ENCODE data around the gene OAT. TPM values are rescaled to one million over a fixed set of nuclear protein-coding genes. Genes with fewer than 3 reads are reported as not detected.

OAT gene
- total and polyA plus RNA-seq, 9 donors, result 56.3 to 128 (median 74.6) TPM

- H3K27me3 ChIP-seq (ENCODE audit: control insufficient read depth, insufficient read depth, low read length), result no peaks in the 10 kb centered on the region
- WGBS (ENCODE audit: insufficient coverage), result 49% methylated on average over 8 of the region's 9 CpGs
These were observed 61.2 kb downstream of the OAT start for GRCh38 chr10:124357561-124357885.

GRCh38 chr10:124356701-124357560 lies 61.8 kb downstream of the OAT start:
- Histone ChIP-seq H3K27me3 (ENCODE audit: control insufficient read depth, insufficient read depth, low read length) (no peaks in the 10 kb centered on the region), H3K4me3 (ENCODE audit: low read length) (no peak overlapping the region), H3K36me3 (ENCODE audit: control insufficient read depth, insufficient read depth, low read length) (no peaks in the 10 kb centered on the region), H3K9me3 (replicated peaks; ENCODE audit: control insufficient read depth, low read depth, low read length) (peaks cover 3% of the 10 kb centered on the region), H3K27ac (ENCODE audit: low read length) (no peak overlapping the region), H3K4me1 (ENCODE audit: control insufficient read depth, insufficient read depth, low read length) (peaks cover 14% of the 10 kb centered on the region)
- no peak for DNase-seq
- WGBS (ENCODE audit: insufficient coverage), result 68% methylated on average over 6 of the region's 13 CpGs

More at GRCh38 chr10:124357561-124357885, 61.2 kb downstream of the OAT start:
- H3K9me3 ChIP-seq (replicated peaks; ENCODE audit: control insufficient read depth, low read depth, low read length), result peaks cover 3% of the 10 kb centered on the region
- DNase-seq, result no peak
- H3K4me1 ChIP-seq (ENCODE audit: control insufficient read depth, insufficient read depth, low read length), result peaks cover 14% of the 10 kb centered on the region
- H3K4me3 ChIP-seq (ENCODE audit: low read length), result no peak overlapping the region
- H3K27ac ChIP-seq (ENCODE audit: low read length), result no peak overlapping the region
- no peaks in the 10 kb centered on the region for H3K36me3 ChIP-seq (ENCODE audit: control insufficient read depth, insufficient read depth, low read length)

DNA sequence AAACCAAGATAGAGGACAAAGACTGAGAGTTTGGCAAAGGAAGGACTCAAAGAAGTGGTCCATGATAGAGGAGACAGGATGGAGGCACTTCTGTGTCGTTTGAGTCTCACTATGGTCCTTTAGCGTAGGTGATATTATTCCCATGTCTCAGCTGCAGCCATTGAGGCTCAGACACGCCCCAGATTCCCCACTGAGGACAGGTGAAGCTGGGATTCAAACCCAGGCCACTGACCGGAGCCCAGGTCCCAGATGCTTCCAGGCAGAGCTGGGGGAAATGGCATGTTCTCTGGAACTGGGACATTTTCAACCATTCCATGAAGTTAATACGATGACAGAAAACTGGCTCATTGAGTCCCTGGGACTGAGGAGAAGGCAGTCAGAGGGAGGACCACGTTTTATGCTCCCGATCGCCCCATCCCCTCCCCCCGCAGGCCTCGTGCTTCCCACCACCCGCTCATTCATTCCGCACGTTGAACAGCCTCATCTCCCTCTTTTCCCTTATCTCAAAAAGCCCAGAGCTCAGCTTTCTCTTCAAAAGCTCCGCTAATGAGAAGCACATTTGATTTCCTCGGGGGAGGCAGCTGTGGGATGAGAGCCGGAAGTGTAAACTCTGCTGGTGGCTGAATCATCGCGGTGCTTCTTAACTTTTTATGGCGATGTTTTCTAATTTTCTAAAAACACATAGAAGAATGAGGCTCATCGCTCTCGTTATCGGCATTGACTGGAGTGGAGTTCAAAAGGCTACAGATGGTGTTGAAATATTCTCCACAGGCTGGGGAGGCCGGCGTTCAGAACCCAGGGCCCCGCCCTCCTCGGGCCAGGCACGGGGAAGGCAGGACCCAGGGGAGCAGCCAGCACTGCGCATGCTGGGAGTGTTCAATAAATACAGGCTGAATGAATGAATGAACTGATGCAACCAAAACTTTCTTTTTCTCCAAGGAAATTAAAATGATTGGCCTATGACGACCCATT lies 64.0 kb downstream of the OAT start:
- H3K36me3 ChIP-seq (ENCODE audit: control insufficient read depth, insufficient read depth, low read length), result no peaks in the 10 kb centered on the region
- peak overlapping the region; percentile 27 for H3K4me3 ChIP-seq (ENCODE audit: low read length)
- H3K9me3 ChIP-seq (replicated peaks; ENCODE audit: control insufficient read depth, low read depth, low read length), result peaks cover 3% of the 10 kb centered on the region
- H3K4me1 ChIP-seq (ENCODE audit: control insufficient read depth, insufficient read depth, low read length), result peaks cover 14% of the 10 kb centered on the region
- no peak overlapping the region for H3K27ac ChIP-seq (ENCODE audit: low read length)
- DNase-seq, result peak; percentile 61
- 35% methylated on average over 11 of the region's 29 CpGs for WGBS (ENCODE audit: insufficient coverage)
- no peaks in the 10 kb centered on the region for H3K27me3 ChIP-seq (ENCODE audit: control insufficient read depth, insufficient read depth, low read length)

- no peak for DNase-seq
- WGBS (ENCODE audit: insufficient coverage), result 72% methylated on average over 9 of the region's 11 CpGs
- H3K36me3 ChIP-seq (ENCODE audit: control insufficient read depth, insufficient read depth, low read length), result no peaks in the 10 kb centered on the region
- H3K27ac ChIP-seq (ENCODE audit: low read length), result no peak overlapping the region
- no peaks in the 10 kb centered on the region for H3K27me3 ChIP-seq (ENCODE audit: control insufficient read depth, insufficient read depth, low read length)
- H3K9me3 ChIP-seq (replicated peaks; ENCODE audit: control insufficient read depth, low read depth, low read length), result no peaks in the 10 kb centered on the region
- H3K4me3 ChIP-seq (ENCODE audit: low read length), result no peak overlapping the region
- peaks cover 14% of the 10 kb centered on the region for H3K4me1 ChIP-seq (ENCODE audit: control insufficient read depth, insufficient read depth, low read length)
These were observed 64.8 kb downstream of the OAT start for GRCh38 chr10:124353896-124354295.

DNA sequence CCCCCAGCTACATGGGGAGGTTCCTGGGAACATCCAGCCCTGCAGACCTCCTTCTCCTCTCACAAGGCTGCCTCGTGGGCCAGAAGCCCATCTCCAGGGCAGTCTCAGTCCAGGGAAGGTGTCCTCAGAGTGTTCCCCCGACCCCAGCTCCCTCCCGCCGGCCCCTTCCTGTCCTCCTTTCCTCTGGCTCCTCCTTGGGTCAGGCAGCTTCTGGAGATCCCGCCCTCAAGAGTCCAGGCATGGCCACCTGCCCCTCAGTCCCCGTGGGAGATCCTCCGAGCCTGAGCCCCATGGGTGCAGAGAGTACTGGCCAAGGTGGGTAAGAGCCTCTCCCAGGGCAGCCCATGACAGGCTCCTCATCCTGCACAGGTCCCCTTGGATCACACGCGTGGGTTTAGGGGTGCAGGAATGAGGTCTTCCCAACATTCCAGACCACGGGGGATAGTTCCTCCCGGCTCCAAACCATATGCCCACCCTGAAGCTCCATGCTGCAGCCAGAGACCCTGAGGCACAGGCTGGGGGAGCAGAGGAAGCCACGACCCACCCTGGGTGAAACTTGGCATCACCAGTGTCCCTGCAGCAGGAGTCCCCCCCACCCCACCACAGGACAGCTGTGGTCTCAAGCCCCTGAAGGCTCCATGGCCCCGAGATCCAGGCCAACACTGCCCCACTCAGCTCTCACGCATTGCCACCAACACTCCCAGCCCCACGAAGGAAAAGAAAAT lies 65.5 kb downstream of the OAT start:
- Histone ChIP-seq H3K4me1 (ENCODE audit: control insufficient read depth, insufficient read depth, low read length) (peaks cover 14% of the 10 kb centered on the region), H3K36me3 (ENCODE audit: control insufficient read depth, insufficient read depth, low read length) (no peaks in the 10 kb centered on the region), H3K27me3 (ENCODE audit: control insufficient read depth, insufficient read depth, low read length) (no peaks in the 10 kb centered on the region), H3K4me3 (ENCODE audit: low read length) (no peak overlapping the region), H3K27ac (ENCODE audit: low read length) (no peak overlapping the region), H3K9me3 (replicated peaks; ENCODE audit: control insufficient read depth, low read depth, low read length) (no peaks in the 10 kb centered on the region)
- no peak for DNase-seq
- 64% methylated on average over 13 of the region's 15 CpGs for WGBS (ENCODE audit: insufficient coverage)

- H3K4me1 ChIP-seq (ENCODE audit: control insufficient read depth, insufficient read depth, low read length), result peaks cover 14% of the 10 kb centered on the region
- no peak overlapping the region for H3K4me3 ChIP-seq (ENCODE audit: low read length)
- no peak overlapping the region for H3K27ac ChIP-seq (ENCODE audit: low read length)
- H3K27me3 ChIP-seq (ENCODE audit: control insufficient read depth, insufficient read depth, low read length), result no peaks in the 10 kb centered on the region
- WGBS (ENCODE audit: insufficient coverage), result 83% methylated on average over 7 of the region's 10 CpGs
- DNase-seq, result no peak
- H3K36me3 ChIP-seq (ENCODE audit: control insufficient read depth, insufficient read depth, low read length), result no peaks in the 10 kb centered on the region
- H3K9me3 ChIP-seq (replicated peaks; ENCODE audit: control insufficient read depth, low read depth, low read length), result no peaks in the 10 kb centered on the region
These were observed 67.1 kb downstream of the OAT start for GRCh38 chr10:124351481-124352220.

- no peak overlapping the region for H3K27ac ChIP-seq (ENCODE audit: low read length)
- WGBS (ENCODE audit: insufficient coverage), result 88% methylated on average over 4 of the region's 8 CpGs
- peaks cover 14% of the 10 kb centered on the region for H3K4me1 ChIP-seq (ENCODE audit: control insufficient read depth, insufficient read depth, low read length)
- H3K27me3 ChIP-seq (ENCODE audit: control insufficient read depth, insufficient read depth, low read length), result no peaks in the 10 kb centered on the region
- H3K36me3 ChIP-seq (ENCODE audit: control insufficient read depth, insufficient read depth, low read length), result no peaks in the 10 kb centered on the region
- no peak for DNase-seq
- H3K4me3 ChIP-seq (ENCODE audit: low read length), result no peak overlapping the region
- no peaks in the 10 kb centered on the region for H3K9me3 ChIP-seq (replicated peaks; ENCODE audit: control insufficient read depth, low read depth, low read length)
These were observed 67.9 kb downstream of the OAT start for GRCh38 chr10:124350806-124351205.

DNA sequence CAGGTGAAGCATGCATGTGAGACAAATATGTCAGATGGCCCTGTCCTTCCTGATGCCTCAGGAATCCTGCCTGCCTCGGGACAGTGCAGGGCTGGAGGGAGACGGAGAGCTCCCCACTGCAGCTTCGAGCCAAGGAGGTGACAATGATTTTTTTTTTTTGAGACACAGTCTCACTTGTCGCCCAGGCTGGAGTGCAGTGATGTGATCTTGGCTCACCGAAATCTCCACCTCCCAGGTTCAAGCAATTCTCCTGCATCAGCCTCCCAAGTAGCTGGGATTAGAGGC lies 68.8 kb downstream of the OAT start:
- DNase-seq, result no peak
- no peaks in the 10 kb centered on the region for H3K36me3 ChIP-seq (ENCODE audit: control insufficient read depth, insufficient read depth, low read length)
- no peaks in the 10 kb centered on the region for H3K9me3 ChIP-seq (replicated peaks; ENCODE audit: control insufficient read depth, low read depth, low read length)
- no peaks in the 10 kb centered on the region for H3K27me3 ChIP-seq (ENCODE audit: control insufficient read depth, insufficient read depth, low read length)
- H3K4me3 ChIP-seq (ENCODE audit: low read length), result no peak overlapping the region
- peaks cover 12% of the 10 kb centered on the region for H3K4me1 ChIP-seq (ENCODE audit: control insufficient read depth, insufficient read depth, low read length)
- H3K27ac ChIP-seq (ENCODE audit: low read length), result no peak overlapping the region
- WGBS (ENCODE audit: insufficient coverage), result 43% methylated on average over 1 of the region's 5 CpGs

- peaks cover 8% of the 10 kb centered on the region for H3K4me1 ChIP-seq (ENCODE audit: control insufficient read depth, insufficient read depth, low read length)
- DNase-seq, result no peak
- H3K36me3 ChIP-seq (ENCODE audit: control insufficient read depth, insufficient read depth, low read length), result no peaks in the 10 kb centered on the region
- WGBS (ENCODE audit: insufficient coverage), result 77% methylated on average over 12 of the region's 16 CpGs
- H3K9me3 ChIP-seq (replicated peaks; ENCODE audit: control insufficient read depth, low read depth, low read length), result no peaks in the 10 kb centered on the region
- H3K4me3 ChIP-seq (ENCODE audit: low read length), result no peak overlapping the region
- H3K27ac ChIP-seq (ENCODE audit: low read length), result no peak overlapping the region
- no peaks in the 10 kb centered on the region for H3K27me3 ChIP-seq (ENCODE audit: control insufficient read depth, insufficient read depth, low read length)
These were observed 69.3 kb downstream of the OAT start for GRCh38 chr10:124349231-124349995.

Measured in muscle of leg (tissue), 11 donors.